Measurements from ENCODE around the gene DLL3.

Gene DLL3

GRCh38 chr19:39463403-39463802, 35.3 kb upstream of the DLL3 start:
- Histone ChIP-seq H4K20me1 (ENCODE audit: insufficient read depth, low read length) (no peaks in the 10 kb centered on the region), H3K9me2 (ENCODE audit: low read depth, low read length) (no peaks in the 10 kb centered on the region), H3K9ac (ENCODE audit: low read length) (no peak overlapping the region), H3K4me2 (ENCODE audit: low read length) (no peak overlapping the region), H3K4me3 (ENCODE audit: low read depth, low read length, poor library complexity, severe bottlenecking) (no peak overlapping the region), H3K9me3 (ENCODE audit: low read length) (no peaks in the 10 kb centered on the region), H3K36me3 (ENCODE audit: insufficient read depth, low read length) (peaks cover 78% of the 10 kb centered on the region), H3K79me2 (ENCODE audit: insufficient read depth, low read length) (no peaks in the 10 kb centered on the region), H2AFZ (ENCODE audit: low read length) (no peak overlapping the region), H3K27me3 (ENCODE audit: insufficient read depth, low read length) (no peaks in the 10 kb centered on the region), H3K4me1 (ENCODE audit: insufficient read depth, low read length, severe bottlenecking) (no peaks in the 10 kb centered on the region), H3F3A (ENCODE audit: insufficient read depth, low read length) (no peaks in the 10 kb centered on the region), H3K27ac (ENCODE audit: low read depth, low read length, poor library complexity, severe bottlenecking) (no peak overlapping the region)
- TF ChIP-seq EZH2 (IDR thresholded peaks at IDR 0.05; ENCODE audit: borderline replicate concordance, low read length) = no peak
- TF ChIP-seq, protein P1, sequence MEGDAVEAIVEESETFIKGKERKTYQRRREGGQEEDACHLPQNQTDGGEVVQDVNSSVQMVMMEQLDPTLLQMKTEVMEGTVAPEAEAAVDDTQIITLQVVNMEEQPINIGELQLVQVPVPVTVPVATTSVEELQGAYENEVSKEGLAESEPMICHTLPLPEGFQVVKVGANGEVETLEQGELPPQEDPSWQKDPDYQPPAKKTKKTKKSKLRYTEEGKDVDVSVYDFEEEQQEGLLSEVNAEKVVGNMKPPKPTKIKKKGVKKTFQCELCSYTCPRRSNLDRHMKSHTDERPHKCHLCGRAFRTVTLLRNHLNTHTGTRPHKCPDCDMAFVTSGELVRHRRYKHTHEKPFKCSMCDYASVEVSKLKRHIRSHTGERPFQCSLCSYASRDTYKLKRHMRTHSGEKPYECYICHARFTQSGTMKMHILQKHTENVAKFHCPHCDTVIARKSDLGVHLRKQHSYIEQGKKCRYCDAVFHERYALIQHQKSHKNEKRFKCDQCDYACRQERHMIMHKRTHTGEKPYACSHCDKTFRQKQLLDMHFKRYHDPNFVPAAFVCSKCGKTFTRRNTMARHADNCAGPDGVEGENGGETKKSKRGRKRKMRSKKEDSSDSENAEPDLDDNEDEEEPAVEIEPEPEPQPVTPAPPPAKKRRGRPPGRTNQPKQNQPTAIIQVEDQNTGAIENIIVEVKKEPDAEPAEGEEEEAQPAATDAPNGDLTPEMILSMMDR (IDR thresholded peaks at IDR 0.05; ENCODE audit: low read length) = no peak

- Histone ChIP-seq H2AFZ (ENCODE audit: low read length) (no peak overlapping the region), H3F3A (ENCODE audit: insufficient read depth, low read length) (no peaks in the 10 kb centered on the region), H3K4me2 (ENCODE audit: low read length) (no peak overlapping the region), H3K79me2 (ENCODE audit: insufficient read depth, low read length) (no peaks in the 10 kb centered on the region), H3K9me3 (ENCODE audit: low read length) (no peaks in the 10 kb centered on the region), H3K9me2 (ENCODE audit: low read depth, low read length) (no peaks in the 10 kb centered on the region), H4K20me1 (ENCODE audit: insufficient read depth, low read length) (no peaks in the 10 kb centered on the region), H3K9ac (ENCODE audit: low read length) (no peak overlapping the region), H3K27ac (ENCODE audit: low read depth, low read length, poor library complexity, severe bottlenecking) (no peak overlapping the region), H3K36me3 (ENCODE audit: insufficient read depth, low read length) (peaks cover 78% of the 10 kb centered on the region), H3K4me1 (ENCODE audit: insufficient read depth, low read length, severe bottlenecking) (no peaks in the 10 kb centered on the region), H3K4me3 (ENCODE audit: low read depth, low read length, poor library complexity, severe bottlenecking) (no peak overlapping the region), H3K27me3 (ENCODE audit: insufficient read depth, low read length) (no peaks in the 10 kb centered on the region)
- TF ChIP-seq, protein P1 (IDR thresholded peaks at IDR 0.05; ENCODE audit: low read length) = no peak
- no peak for TF ChIP-seq EZH2 (IDR thresholded peaks at IDR 0.05; ENCODE audit: borderline replicate concordance, low read length)
These were observed 32.6 kb upstream of the DLL3 start for GRCh38 chr19:39465956-39466747.

GRCh38 chr19:39467941-39468340, 30.8 kb upstream of the DLL3 start:
- Histone ChIP-seq H4K20me1 (ENCODE audit: insufficient read depth, low read length) (no peaks in the 10 kb centered on the region), H3K79me2 (ENCODE audit: insufficient read depth, low read length) (no peaks in the 10 kb centered on the region), H3K27me3 (ENCODE audit: insufficient read depth, low read length) (no peaks in the 10 kb centered on the region), H3K36me3 (ENCODE audit: insufficient read depth, low read length) (peaks cover 92% of the 10 kb centered on the region), H3K9me2 (ENCODE audit: low read depth, low read length) (no peaks in the 10 kb centered on the region), H3K4me3 (ENCODE audit: low read depth, low read length, poor library complexity, severe bottlenecking) (no peak overlapping the region), H3K27ac (ENCODE audit: low read depth, low read length, poor library complexity, severe bottlenecking) (no peak overlapping the region), H3K4me2 (ENCODE audit: low read length) (no peak overlapping the region), H3K4me1 (ENCODE audit: insufficient read depth, low read length, severe bottlenecking) (no peaks in the 10 kb centered on the region), H3K9ac (ENCODE audit: low read length) (no peak overlapping the region), H3K9me3 (ENCODE audit: low read length) (no peaks in the 10 kb centered on the region), H2AFZ (ENCODE audit: low read length) (no peak overlapping the region), H3F3A (ENCODE audit: insufficient read depth, low read length) (no peaks in the 10 kb centered on the region)
- TF ChIP-seq, protein P1 (IDR thresholded peaks at IDR 0.05; ENCODE audit: low read length) = no peak
- no peak for TF ChIP-seq EZH2 (IDR thresholded peaks at IDR 0.05; ENCODE audit: borderline replicate concordance, low read length)

Measured in OCI-LY1 (cell line).